NCI-H226 (cell line): ENCODE results near the gene GALNS.

ENCODE experiments used
- DNase-seq: peaks from one replicate; pipeline ENCODE4 v3.0.0-alpha.2; 2015

The GALNS gene

GRCh38 chr16:88814144-88814502 lies 42.6 kb downstream of the GALNS start:
- no peak for DNase-seq

- DNase-seq = no peak
Measured at GRCh38 chr16:88813269-88814143, 43.2 kb downstream of the GALNS start.

- peak; percentile 12 for DNase-seq
Measured at GRCh38 chr16:88812513-88813268, 44.1 kb downstream of the GALNS start.

- DNase-seq = peak; percentile 92
Measured at GRCh38 chr16:88811769-88812512, 44.8 kb downstream of the GALNS start, which contains the start of gene APRT. Gene APRT, minus strand, starts transcription at chr16:88811928. Its CDS starts 29 bp downstream, at chr16:88811899.

DNA sequence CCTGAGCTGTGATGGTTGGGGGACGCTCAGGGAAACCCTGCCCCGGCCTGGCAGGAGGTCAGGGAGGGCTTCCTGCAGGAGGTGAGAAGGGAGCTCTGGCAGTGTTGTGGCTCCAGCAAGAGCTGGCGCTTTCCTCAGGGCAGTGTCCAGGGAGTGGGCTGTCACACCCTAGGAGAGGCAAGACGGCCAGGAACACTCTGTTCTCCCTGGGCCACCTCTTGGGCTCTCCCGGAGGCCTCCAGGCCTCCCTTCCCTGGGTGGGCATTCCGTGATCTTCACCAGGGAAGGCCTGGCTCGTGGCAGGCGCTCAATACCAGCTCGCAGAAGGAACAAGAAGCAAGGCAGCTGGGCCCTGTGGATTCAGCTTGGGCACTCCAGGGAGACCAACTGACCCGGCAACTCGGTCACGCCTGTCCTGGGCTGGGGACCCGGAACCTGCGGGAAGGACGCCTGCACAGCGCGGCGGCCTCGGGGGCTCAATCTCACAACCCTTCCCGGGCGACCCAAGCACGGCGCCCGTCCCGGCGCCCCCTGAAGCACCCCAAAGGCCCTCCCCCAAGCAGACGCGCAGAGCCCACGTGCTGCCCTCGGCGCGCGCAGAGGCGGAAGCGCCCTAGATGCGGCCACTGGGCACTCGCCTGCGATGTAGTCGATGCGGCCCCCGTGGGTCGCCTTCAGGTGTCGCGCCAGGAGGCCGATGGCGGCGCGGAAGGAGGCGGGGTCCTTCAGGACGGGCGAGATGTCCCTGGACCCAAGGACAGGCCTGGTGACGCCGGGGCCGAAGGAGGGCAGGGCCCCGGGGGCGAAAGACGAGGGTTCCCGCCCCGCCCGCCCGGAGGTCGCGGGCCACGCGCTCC lies 45.6 kb downstream of the GALNS start:
- peak; percentile 75 for DNase-seq

DNA sequence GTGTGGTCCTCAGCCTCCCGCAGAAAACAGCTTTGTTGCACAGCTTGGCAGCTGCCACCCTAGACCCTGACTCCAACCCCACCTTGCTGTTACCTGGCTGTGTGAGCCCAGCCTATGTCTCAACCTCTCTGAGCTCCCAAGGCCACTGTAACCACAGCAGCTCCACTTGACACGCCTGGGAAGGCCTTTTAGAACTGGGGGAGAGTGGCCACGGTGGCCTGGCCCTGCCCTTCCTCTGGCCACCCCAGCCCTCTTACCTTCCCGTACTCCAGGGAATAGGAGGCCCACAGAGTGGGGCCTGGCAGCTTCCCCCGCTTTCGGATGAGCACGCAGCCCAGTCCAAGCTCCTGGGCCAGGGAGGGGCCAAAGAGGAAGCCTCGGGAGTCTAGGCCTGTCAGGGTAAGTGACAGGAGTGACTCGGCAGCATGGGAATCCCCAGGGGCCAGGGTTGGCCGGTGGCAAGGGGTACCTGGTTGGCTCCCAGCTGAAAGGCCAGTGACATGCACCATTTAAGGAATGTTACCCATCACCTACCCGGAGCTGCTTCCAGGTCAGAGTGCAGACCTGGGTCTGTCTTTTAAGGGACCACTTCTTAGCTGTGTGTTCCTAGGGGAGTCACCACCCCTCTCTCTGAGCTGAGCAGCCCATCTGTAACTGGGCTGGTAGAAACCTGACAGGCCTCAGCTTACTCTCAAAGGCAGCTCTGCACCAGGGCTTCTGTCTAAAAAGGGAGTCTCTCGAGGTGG lies 46.4 kb downstream of the GALNS start:
- no peak for DNase-seq

DNA sequence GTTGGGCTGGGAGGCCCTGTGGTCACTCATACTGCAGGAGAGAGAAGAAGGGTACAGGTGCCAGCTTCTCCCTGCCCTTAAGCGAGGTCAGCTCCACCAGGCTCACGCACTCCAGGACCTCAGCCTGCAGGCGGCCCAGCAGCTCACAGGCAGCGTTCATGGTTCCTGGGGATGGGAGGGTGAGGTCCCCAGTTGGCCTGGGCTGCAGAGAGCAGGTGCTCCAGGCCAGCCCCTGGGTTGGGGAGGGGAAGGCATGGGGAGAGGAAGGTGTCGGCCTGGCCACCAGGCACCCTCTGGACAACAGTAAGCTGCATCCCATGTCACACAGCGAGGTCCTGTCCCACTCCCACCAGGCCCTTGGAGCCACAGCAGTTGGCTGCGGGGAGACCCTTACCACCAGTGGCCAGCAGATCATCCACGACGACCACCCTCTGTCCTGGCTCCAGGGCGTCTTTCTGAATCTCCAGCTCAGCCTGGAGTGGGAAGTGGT lies 47.0 kb downstream of the GALNS start:
- no peak for DNase-seq

DNA sequence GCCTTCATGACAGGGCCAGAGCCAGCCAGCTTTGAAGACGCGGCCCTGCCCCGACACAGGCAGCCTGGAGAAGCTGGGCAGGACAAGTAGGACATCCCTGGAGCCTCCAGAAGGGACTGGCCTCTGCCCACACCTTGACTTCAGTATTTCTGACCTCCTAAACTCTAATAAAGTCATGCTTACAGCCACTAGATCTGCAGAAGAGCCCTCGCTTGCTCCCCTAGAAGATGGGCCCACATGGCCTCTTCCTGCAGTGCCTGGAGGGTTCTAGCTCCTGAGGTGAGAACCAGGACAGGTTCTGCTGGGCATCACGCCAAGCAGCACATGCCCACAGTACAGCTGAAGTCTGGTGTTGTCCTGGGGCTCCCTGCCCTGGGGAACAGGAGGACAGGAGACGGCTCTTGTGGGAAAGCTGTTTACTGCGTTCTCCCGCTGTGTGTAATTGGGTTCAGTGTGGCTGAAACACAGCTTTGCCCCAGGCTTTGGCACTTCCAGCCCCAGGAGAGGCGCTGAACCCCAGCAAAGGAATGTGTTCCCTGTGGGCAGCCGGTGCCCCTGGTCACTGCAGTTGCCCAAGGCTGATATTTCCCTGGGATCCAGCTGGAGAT lies 47.6 kb downstream of the GALNS start:
- DNase-seq = no peak

- DNase-seq = no peak
Measured at GRCh38 chr16:88807626-88808453, 48.9 kb downstream of the GALNS start.

DNA sequence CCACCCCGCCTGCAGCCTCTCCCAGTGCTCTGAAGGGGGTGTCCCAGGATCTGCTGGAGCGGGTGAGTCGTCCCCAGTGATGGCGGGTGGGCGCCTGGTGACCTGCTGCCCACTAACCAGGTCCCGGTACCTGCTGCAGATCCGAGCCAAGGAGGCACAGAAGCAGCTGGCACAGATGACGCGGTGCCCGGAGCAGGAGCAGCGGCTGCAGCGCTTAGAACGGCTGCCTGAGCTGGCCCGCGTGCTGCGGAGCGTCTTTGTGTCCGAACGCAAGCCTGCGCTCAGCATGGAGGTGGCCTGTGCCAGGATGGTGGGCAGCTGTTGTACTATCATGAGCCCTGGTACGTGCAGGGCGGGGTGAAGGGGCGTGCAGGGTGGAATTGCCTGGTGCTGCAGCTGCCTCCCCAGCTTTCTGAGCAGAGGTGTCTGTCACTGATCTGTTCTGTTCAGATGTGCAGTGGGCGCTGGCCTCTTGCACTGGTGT lies 49.6 kb downstream of the GALNS start:
- DNase-seq = no peak

DNA sequence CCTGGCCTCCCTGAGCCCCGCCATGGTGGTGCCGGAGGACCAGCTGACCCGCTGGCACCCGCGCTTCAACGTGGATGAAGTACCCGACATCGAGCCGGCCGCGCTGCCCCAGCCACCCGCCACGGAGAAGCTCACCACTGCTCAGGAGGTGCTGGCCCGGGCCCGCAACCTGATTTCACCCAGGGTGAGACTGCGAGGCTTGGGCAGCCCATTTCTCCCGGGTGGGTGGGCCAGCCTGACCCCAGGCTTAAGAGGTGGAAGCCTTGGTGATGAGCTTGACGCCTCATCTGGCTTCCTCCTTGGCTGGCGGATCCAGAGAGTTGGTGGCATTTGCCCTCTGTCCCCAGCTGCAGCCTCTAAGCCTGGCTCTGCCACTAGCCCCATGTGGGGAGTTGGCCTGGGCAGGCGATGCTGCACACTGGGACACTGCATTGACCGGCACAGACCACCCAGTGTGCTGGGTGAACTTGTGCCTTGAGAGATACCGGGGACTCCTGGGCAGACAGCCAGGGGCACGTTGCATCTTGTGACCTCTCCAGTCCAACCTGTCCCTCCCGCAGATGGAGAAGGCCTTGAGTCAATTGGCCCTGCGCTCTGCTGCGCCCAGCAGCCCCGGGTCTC lies 50.1 kb downstream of the GALNS start:
- no peak for DNase-seq

GRCh38 chr16:88805887-88806393 lies 50.8 kb downstream of the GALNS start:
- DNase-seq = no peak

- DNase-seq = no peak
Measured at GRCh38 chr16:88805340-88805715, 51.4 kb downstream of the GALNS start.

- no peak for DNase-seq
Measured at GRCh38 chr16:88804552-88805339, 52.0 kb downstream of the GALNS start.

DNA sequence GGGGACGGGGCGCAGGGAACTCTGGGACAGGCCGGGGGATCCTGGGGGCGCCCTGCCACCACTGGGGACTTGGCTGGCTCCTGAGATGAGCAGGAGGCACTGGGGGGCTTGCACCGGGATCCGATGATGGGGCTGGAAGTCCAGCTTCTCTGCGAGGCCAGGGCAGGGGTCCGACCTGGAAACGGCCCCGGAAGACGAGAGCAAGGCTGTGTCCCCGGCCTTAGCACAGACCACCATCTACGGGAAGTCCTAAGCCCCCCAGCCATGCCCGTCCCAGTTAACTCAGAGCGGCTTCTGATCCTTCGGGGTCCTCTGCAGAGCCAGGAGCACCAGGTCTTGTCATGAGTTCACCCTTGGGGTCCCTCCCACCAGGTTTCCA lies 52.6 kb downstream of the GALNS start:
- DNase-seq = no peak

- DNase-seq = peak; percentile 67
Measured at GRCh38 chr16:88803264-88803987, 53.3 kb downstream of the GALNS start, which contains the start of gene CDT1. Gene CDT1, plus strand, starts transcription at chr16:88803789. Its CDS starts 43 bp downstream, at chr16:88803832.

DNA sequence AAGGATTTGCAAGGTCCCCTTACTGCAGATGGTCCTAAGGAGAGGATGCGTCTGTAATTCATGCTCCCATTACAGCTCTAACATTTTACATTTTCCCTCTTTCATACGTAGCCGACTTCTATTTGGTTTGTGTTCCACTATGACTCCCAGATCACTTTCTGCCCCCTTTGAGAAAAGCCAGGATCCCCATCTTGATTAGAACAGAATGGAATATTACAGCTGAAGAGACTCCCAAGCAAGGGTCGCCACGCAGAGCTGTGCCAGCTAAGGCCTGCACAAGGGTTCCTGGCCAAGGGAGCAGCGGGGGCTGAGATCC lies 56.5 kb downstream of the GALNS start:
- no peak for DNase-seq
